GM12892 (cell line): ENCODE results near the gene NEK6.

Source experiments
- POLR2A ChIP-seq: IDR thresholded peaks from 2 replicates; pipeline ENCODE4 v1.6.1; 2011; ENCODE audit warnings: low read depth, low read length, control low read depth
- POLR2AphosphoS5 ChIP-seq: IDR thresholded peaks from 2 replicates; pipeline ENCODE4 v1.6.1; 2011; ENCODE audit warnings: low read depth, low read length, control low read depth

DNA sequence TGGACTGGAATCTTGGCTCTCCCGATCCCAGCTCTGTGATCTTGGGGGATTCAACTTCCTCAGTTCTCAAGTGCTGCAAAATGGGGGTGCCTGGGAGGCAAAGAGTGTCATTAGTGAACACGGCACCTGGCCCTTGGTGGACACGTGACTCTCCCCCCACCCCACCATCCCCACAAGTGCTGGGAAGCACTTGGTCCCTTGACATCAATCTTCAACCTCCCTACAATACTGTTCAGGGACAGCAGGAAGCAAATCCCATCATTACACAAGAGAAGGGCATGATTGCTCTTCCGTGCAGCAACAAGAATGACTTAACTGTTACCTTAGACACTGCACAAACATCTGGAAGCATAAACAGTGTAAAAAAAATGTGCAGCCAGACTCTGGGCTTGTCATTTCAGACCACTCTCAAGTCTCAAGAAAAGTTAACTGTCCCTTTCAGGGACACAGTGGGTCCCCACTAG, 96.1 kb downstream of the NEK6 start:
- no peak; the same call in 1 of the 2 replicates for TF ChIP-seq POLR2A
- TF ChIP-seq POLR2AphosphoS5: no peak
